ENCODE results near the gene SLC8A1.

- TF ChIP-seq NCOA5 (CRISPR knock-in tag; IDR thresholded peaks at IDR 0.05), result no peak
- no peak for TF ChIP-seq BCL6 (CRISPR knock-in tag; IDR thresholded peaks at IDR 0.05)
- no peak for TF ChIP-seq JUN (CRISPR knock-in tag; IDR thresholded peaks at IDR 0.05)
- TF ChIP-seq ATF4 (CRISPR knock-in tag; IDR thresholded peaks at IDR 0.05), result no peak
- no peak for TF ChIP-seq ZNF138 (CRISPR knock-in tag; IDR thresholded peaks at IDR 0.05; ENCODE audit: low read depth)
- TF ChIP-seq KLF13 (CRISPR knock-in tag; IDR thresholded peaks at IDR 0.05), result no peak
- TF ChIP-seq ELF4 (CRISPR knock-in tag; IDR thresholded peaks at IDR 0.05; ENCODE audit: borderline replicate concordance), result no peak
- no peak for TF ChIP-seq ZNF10 (CRISPR knock-in tag; IDR thresholded peaks at IDR 0.05; ENCODE audit: borderline replicate concordance, low read depth)
- TF ChIP-seq CTCF (CRISPR knock-in tag; IDR thresholded peaks at IDR 0.05), result no peak
These were observed 33.4 kb upstream of the SLC8A1 start for GRCh38 chr2:40485318-40485717.
